GM23248 (cell line): Measurements from ENCODE around the gene CDH20. TPM values are rescaled to one million over a fixed set of nuclear protein-coding genes. Genes with fewer than 3 reads are reported as not detected.

Source experiments
- DNase-seq: peaks from one replicate; pipeline ENCODE4 v3.0.0-alpha.2; 2015
- H2AFZ ChIP-seq: fragments of 200-600 bp; sonication (generic); 2 replicates; pipeline ENCODE4 v1.6.1; 2016; ENCODE audit warnings: antibody characterized with exemption
- H3F3A ChIP-seq: fragments of 200-600 bp; sonication (generic); 2 replicates; pipeline ENCODE4 v1.6.1; 2016; ENCODE audit warnings: mild to moderate bottlenecking, antibody characterized with exemption, mixed run types; ENCODE audit not compliant: insufficient read depth
- H3K27ac ChIP-seq: fragments of 200-600 bp; sonication (generic); 2 replicates; pipeline ENCODE4 v1.5.1; 2016; ENCODE audit warnings: mild to moderate bottlenecking
- H3K27me3 ChIP-seq: fragments of 200-600 bp; sonication (generic); replicated peaks from 2 replicates; pipeline ENCODE4 v1.6.1; 2016; ENCODE audit warnings: mild to moderate bottlenecking; ENCODE audit not compliant: insufficient read depth
- H3K36me3 ChIP-seq: fragments of 200-600 bp; sonication (generic); 2 replicates; pipeline ENCODE4 v1.6.1; 2016; ENCODE audit warnings: low read depth, mild to moderate bottlenecking
- H3K4me1 ChIP-seq: fragments of 200-600 bp; sonication (generic); 2 replicates; pipeline ENCODE4 v1.6.1; 2016; ENCODE audit warnings: mild to moderate bottlenecking; ENCODE audit not compliant: insufficient read depth
- H3K4me2 ChIP-seq: fragments of 200-600 bp; sonication (generic); one replicate; pipeline ENCODE4 v1.6.1; 2016; ENCODE audit warnings: mild to moderate bottlenecking; ENCODE audit not compliant: unreplicated experiment
- H3K4me3 ChIP-seq: fragments of 200-600 bp; sonication (generic); 2 replicates; pipeline ENCODE4 v1.5.1; 2016; ENCODE audit warnings: mild to moderate bottlenecking
- H3K79me2 ChIP-seq: fragments of 200-600 bp; sonication (generic); 2 replicates; pipeline ENCODE4 v1.6.1; 2016; ENCODE audit warnings: mild to moderate bottlenecking; ENCODE audit not compliant: insufficient read depth
- H3K9ac ChIP-seq: fragments of 200-600 bp; sonication (generic); 2 replicates; pipeline ENCODE4 v1.6.1; 2016; ENCODE audit warnings: mild to moderate bottlenecking
- H3K9me2 ChIP-seq: fragments of 200-600 bp; sonication (generic); 2 replicates; pipeline ENCODE4 v1.6.1; 2016; ENCODE audit warnings: mixed run types, mild to moderate bottlenecking, moderate library complexity; ENCODE audit not compliant: insufficient read depth
- H3K9me3 ChIP-seq: fragments of 200-600 bp; sonication (generic); one replicate; pipeline ENCODE4 v1.6.1; 2017; ENCODE audit warnings: low read depth
- H4K20me1 ChIP-seq: fragments of 200-600 bp; sonication (generic); 2 replicates; pipeline ENCODE4 v1.6.0; 2016; ENCODE audit not compliant: insufficient read depth
- EZH2 ChIP-seq: fragments of 200-600 bp; sonication (generic); IDR thresholded peaks from 2 replicates; pipeline ENCODE4 v1.6.1; 2018; ENCODE audit warnings: antibody characterized with exemption, mild to moderate bottlenecking; ENCODE audit not compliant: insufficient read depth, poor library complexity, severe bottlenecking
- EZH2phosphoT487 ChIP-seq: fragments of 200-600 bp; sonication (generic); IDR thresholded peaks from 2 replicates; pipeline ENCODE4 v1.6.1; 2018; ENCODE audit warnings: antibody characterized with exemption, moderate library complexity, mild to moderate bottlenecking, low read depth; ENCODE audit not compliant: insufficient read depth
- WGBS, 2 experiments: methylation state at CpG; one replicate each; pipeline ENCODE4 v1.1.6; 2015 to 2017; ENCODE audit warnings: low lambda C conversion rate in 2 of 2, low coverage in 1 of 2; ENCODE audit errors: missing lambda C conversion rate in 2 of 2; 5-methylcytosine and 5-hydroxymethylcytosine counted together
- in situ Hi-C: fragments of 300-500 bp; cut with MboI; formaldehyde crosslinking; loops from 2 replicates; pipeline ENCODE4 v1.15.0; 2020
- polyA plus RNA-seq: library from polyadenylated mRNA; unstranded; fragments of >200 nt; fragmentation: Nextera tagmentation; extraction: Ambion mirVana; gene quantifications from 2 replicates; pipeline ENCODE4 v1.2.1, GENCODE V29; 2016
- total RNA-seq: library from RNA; depleted of rRNA; stranded (reverse); fragments of >200 nt; shearing (Covaris generic); gene quantifications from 2 replicates; pipeline ENCODE4 v1.2.3, GENCODE V29; 2014

CDH20 gene
- total and polyA plus RNA-seq, 2 experiments from 2014 or later = not detected

DNA sequence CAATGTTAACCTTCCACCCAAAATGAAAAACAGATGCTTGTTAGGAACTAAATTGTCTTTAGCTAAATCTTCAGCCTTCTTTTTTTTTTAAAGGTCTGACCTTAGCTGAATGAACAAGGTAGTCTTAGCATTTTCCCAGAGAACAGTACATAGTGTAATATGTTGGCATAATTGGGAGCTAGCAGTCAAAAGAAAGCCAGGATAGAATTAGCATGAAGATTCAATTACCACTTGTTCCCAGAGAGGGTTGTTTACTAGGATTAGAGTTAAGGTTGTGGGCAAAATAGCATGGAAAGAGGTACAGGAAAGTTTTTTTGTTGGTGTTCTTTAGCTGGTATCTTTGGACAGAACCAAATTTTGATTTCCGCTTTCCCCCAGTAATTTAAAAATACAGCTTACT lies 6.9 kb downstream of the CDH20 start:
- DNase-seq = no peak
- TF ChIP-seq EZH2phosphoT487 (no peak), EZH2 (no peak)
- H4K20me1 ChIP-seq = no peaks in the 10 kb centered on the region
- H3K27me3 ChIP-seq = no peaks in the 10 kb centered on the region
- no peak overlapping the region for H3K9ac ChIP-seq
- no peaks in the 10 kb centered on the region for H3K79me2 ChIP-seq
- H3K4me1 ChIP-seq = peaks cover 7% of the 10 kb centered on the region
- 0 out of 2 replicates have a peak, but pooled peaks cover 11% of the 10 kb centered on the region for H3F3A ChIP-seq
- H3K4me2 ChIP-seq = no peak overlapping the region
- no peak overlapping the region for H3K27ac ChIP-seq
- H3K36me3 ChIP-seq = no peaks in the 10 kb centered on the region
- no peak overlapping the region for H2AFZ ChIP-seq
- no peaks in the 10 kb centered on the region for H3K9me2 ChIP-seq
- H3K9me3 ChIP-seq = no peaks in the 10 kb centered on the region
- WGBS, 2 experiments = 0% methylated on average over 1 of the region's 1 CpG
- no peak overlapping the region for H3K4me3 ChIP-seq
- in situ Hi-C loops = loop anchor here (25.0 kb wide), 1 partner anchor 797 kb away; no protein-coding TSS in a partner anchor

DNA sequence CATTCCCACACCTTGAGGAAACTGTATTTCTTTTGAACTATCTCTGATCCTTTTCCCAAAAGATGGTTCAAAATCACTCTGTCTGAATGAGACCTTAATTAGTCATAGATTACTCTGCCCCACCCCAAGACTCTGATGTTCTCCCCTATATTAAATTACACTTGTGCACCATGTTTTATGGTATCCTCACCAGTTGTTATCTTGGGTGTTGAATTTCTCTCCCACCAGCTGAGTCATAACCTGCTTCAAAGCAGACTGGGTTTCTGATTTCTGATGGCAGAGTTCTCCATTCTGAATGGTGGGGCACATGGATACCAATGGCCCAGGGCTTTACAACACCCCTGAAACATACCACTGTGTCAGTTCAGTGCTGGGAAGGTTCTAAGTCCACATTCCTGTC lies 15.0 kb downstream of the CDH20 start:
- Histone ChIP-seq H3K9me2 (peaks cover 3% of the 10 kb centered on the region; the same call in 1 of the 2 replicates), H3K9me3 (no peaks in the 10 kb centered on the region), H3F3A (no peaks in the 10 kb centered on the region), H3K9ac (no peak overlapping the region), H3K36me3 (no peaks in the 10 kb centered on the region), H3K27ac (no peak overlapping the region), H3K4me3 (no peak overlapping the region), H2AFZ (no peak overlapping the region), H3K4me2 (no peak overlapping the region), H4K20me1 (no peaks in the 10 kb centered on the region), H3K4me1 (no peaks in the 10 kb centered on the region), H3K79me2 (no peaks in the 10 kb centered on the region), H3K27me3 (no peaks in the 10 kb centered on the region)
- TF ChIP-seq EZH2phosphoT487 (no peak), EZH2 (no peak)
- DNase-seq = no peak
- in situ Hi-C loops = loop anchor here (25.0 kb wide), 1 partner anchor 789 kb away; no protein-coding TSS in a partner anchor

DNA sequence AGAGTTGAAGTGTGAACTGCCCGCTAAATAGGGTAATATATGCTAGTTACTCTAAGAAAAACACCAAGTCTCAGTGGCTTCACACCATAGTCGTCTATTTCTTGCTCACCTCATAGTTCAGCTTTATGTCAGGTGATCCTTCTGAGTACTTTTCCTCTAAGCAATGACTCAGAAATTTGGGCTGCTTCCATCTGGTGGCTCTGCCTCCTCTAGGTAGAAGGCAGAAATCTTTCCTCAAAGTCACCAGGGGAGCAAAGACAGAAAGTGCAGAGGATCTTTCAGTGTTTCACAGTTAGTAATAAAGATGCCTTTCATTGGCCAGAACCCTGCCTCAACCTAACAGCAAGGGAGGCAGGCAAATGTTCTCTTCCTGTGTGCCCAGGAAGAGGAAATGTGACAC lies 17.3 kb downstream of the CDH20 start:
- H3F3A ChIP-seq = no peaks in the 10 kb centered on the region
- H3K27me3 ChIP-seq = no peaks in the 10 kb centered on the region
- H3K4me1 ChIP-seq = no peaks in the 10 kb centered on the region
- H3K36me3 ChIP-seq = no peaks in the 10 kb centered on the region
- no peak for DNase-seq
- H3K9me3 ChIP-seq = no peaks in the 10 kb centered on the region
- TF ChIP-seq EZH2 (no peak), EZH2phosphoT487 (no peak)
- H3K27ac ChIP-seq = no peak overlapping the region
- no peak overlapping the region for H3K4me3 ChIP-seq
- 93 to 97% methylated on average over 2 of the region's 2 CpGs for WGBS, 2 experiments
- no peak overlapping the region for H3K4me2 ChIP-seq
- peaks cover 3% of the 10 kb centered on the region; the same call in 1 of the 2 replicates for H3K9me2 ChIP-seq
- H3K9ac ChIP-seq = no peak overlapping the region
- no peaks in the 10 kb centered on the region for H4K20me1 ChIP-seq
- no peak overlapping the region for H2AFZ ChIP-seq
- no peaks in the 10 kb centered on the region for H3K79me2 ChIP-seq
- in situ Hi-C loops = no loop called here

DNA sequence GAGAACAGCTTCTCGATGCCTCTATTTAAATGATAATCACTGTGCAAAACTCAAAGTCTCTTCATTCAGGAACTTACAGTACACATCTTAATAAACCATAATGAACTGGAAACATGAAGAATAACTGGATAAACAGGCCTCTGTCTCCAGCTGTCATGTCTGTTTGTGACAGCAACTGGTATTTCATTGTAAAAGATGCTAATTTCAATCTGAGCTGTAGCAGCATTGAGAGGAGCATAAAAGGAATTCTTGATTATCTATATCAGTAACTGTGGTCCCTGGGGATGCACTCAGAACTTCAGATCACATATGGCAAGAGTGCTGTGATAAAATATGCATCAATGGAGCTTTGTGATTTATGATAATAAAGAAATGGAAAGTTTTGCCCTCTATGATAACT lies 18.8 kb downstream of the CDH20 start:
- no peaks in the 10 kb centered on the region for H3K9me2 ChIP-seq
- no peaks in the 10 kb centered on the region for H4K20me1 ChIP-seq
- no peaks in the 10 kb centered on the region for H3K36me3 ChIP-seq
- no peaks in the 10 kb centered on the region for H3K9me3 ChIP-seq
- no peaks in the 10 kb centered on the region for H3K79me2 ChIP-seq
- 79 to 90% methylated on average over 1 of the region's 1 CpG for WGBS, 2 experiments
- H3K9ac ChIP-seq = no peak overlapping the region
- in situ Hi-C loops = no loop called here
- no peak overlapping the region for H3K4me2 ChIP-seq
- no peaks in the 10 kb centered on the region for H3F3A ChIP-seq
- H3K4me1 ChIP-seq = no peaks in the 10 kb centered on the region
- H3K27me3 ChIP-seq = no peaks in the 10 kb centered on the region
- H2AFZ ChIP-seq = no peak overlapping the region
- no peak overlapping the region for H3K27ac ChIP-seq
- DNase-seq = no peak
- TF ChIP-seq EZH2 (no peak), EZH2phosphoT487 (no peak)
- H3K4me3 ChIP-seq = no peak overlapping the region

DNA sequence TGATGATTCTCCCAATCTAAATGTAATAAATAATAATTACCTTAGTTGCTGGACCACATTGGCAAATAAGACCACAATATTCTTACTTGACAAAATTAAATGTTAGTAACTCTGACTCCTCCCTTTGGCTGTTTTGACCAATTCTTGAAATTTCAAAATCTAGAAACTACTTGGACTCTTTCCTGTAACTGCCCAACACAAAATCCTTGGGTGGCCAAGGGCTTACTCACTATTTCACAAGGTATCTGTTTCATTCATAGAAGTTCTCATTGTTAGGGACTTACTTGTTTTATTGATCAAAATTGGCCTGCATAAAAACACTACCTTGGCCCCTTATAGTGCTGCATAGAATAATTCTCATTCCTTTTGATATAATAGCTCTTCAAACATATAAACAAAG lies 19.4 kb downstream of the CDH20 start:
- Histone ChIP-seq H3K36me3 (no peaks in the 10 kb centered on the region), H3K27me3 (no peaks in the 10 kb centered on the region), H3K27ac (no peak overlapping the region), H2AFZ (no peak overlapping the region), H3F3A (no peaks in the 10 kb centered on the region), H4K20me1 (no peaks in the 10 kb centered on the region), H3K9me3 (no peaks in the 10 kb centered on the region), H3K9ac (no peak overlapping the region), H3K4me1 (no peaks in the 10 kb centered on the region), H3K9me2 (no peaks in the 10 kb centered on the region), H3K4me3 (no peak overlapping the region), H3K4me2 (no peak overlapping the region), H3K79me2 (no peaks in the 10 kb centered on the region)
- TF ChIP-seq EZH2 = no peak
- no peak for TF ChIP-seq EZH2phosphoT487
- DNase-seq = peak; percentile 35
- in situ Hi-C loops = no loop called here
